SK-N-SH (cell line): Measurements from ENCODE around the gene ENTPD3. TPM values are rescaled to one million over a fixed set of nuclear protein-coding genes. Genes with fewer than 3 reads are reported as not detected.

Experiments
- CTCF ChIA-PET: fragments of 300-600, 350-600 bp; formaldehyde crosslinking; extraction: SDS; loops from one replicate; lab custom pipeline; 2021; lab: Yijun Ruan, JAX
- POLR2A ChIA-PET: fragments of 350-600 bp; sonication (Branson Sonifier 250); formaldehyde crosslinking; extraction: SDS; loops from one replicate; lab custom pipeline; 2020; ENCODE audit warnings: antibody characterized with exemption, inconsistent platforms; lab: Yijun Ruan, JAX
- DNase-seq: peaks from one replicate; pipeline ENCODE4 v3.0.0; 2012
- H2AFZ ChIP-seq: fragments of 200-600 bp; sonication (generic); 2 replicates; pipeline ENCODE4 v1.8.1; 2016; ENCODE audit warnings: antibody characterized with exemption, mild to moderate bottlenecking, low read depth
- H3F3A ChIP-seq: fragments of 200-600 bp; sonication (generic); replicated peaks from 2 replicates; pipeline ENCODE3; 2016; ENCODE audit warnings: antibody characterized with exemption, mild to moderate bottlenecking; ENCODE audit not compliant: insufficient read depth
- H3K27ac ChIP-seq, 2 experiments: fragments of 200-500 bp in 1 of 2; fragments of 200-600 bp in 1 of 2; sonication (Bioruptor generic) in 1 of 2; sonication (generic), shearing (Covaris generic) in 1 of 2; 2 replicates each; pipeline versions ENCODE4 v1.5.1 to v1.6.1; 2014 to 2016; ENCODE audit warnings: low read depth in 2 of 2, inconsistent platforms in 1 of 2, low read length in 1 of 2, mild to moderate bottlenecking in 1 of 2, mixed read lengths in 1 of 2
- H3K27me3 ChIP-seq: fragments of 200-600 bp; sonication (generic), shearing (Covaris generic); 2 replicates; pipeline ENCODE4 v1.6.1; 2016; ENCODE audit warnings: mixed run types; ENCODE audit not compliant: insufficient read depth
- H3K36me3 ChIP-seq, 2 experiments: fragments of 200-500 bp in 1 of 2; fragments of 200-600 bp in 1 of 2; sonication (Bioruptor generic) in 1 of 2; sonication (generic) in 1 of 2; replicated peaks in 1 of 2; 2 replicates each; pipeline versions ENCODE3 to v1.5.1; 2014 to 2016; ENCODE audit warnings: low read length in 1 of 2, mild to moderate bottlenecking in 1 of 2; ENCODE audit not compliant: insufficient read depth in 2 of 2, control insufficient read depth in 1 of 2
- H3K4me1 ChIP-seq, 2 experiments: fragments of 200-500 bp in 1 of 2; fragments of 200-600 bp in 1 of 2; sonication (Bioruptor generic) in 1 of 2; sonication (generic), shearing (Covaris generic) in 1 of 2; 2 replicates each; pipeline versions ENCODE4 v1.5.1 to v1.6.1; 2014 to 2016; ENCODE audit warnings: low read depth in 1 of 2, low read length in 1 of 2, mixed run types in 1 of 2; ENCODE audit not compliant: insufficient read depth in 2 of 2, control insufficient read depth in 1 of 2
- H3K4me2 ChIP-seq: fragments of 200-600 bp; sonication (generic), shearing (Covaris generic); 2 replicates; pipeline ENCODE4 v1.6.1; 2017; ENCODE audit warnings: mixed run types
- H3K4me3 ChIP-seq, 2 experiments: fragments of 200-500 bp in 1 of 2; fragments of 200-600 bp in 1 of 2; sonication (Bioruptor generic) in 1 of 2; sonication (generic), shearing (Covaris generic) in 1 of 2; 2 replicates each; pipeline versions ENCODE4 v1.5.1 to v1.8.1; 2014 to 2016; ENCODE audit warnings: low read depth in 2 of 2, inconsistent platforms in 1 of 2, low read length in 1 of 2, mild to moderate bottlenecking in 1 of 2, mixed read lengths in 1 of 2, moderate library complexity in 1 of 2
- H3K79me2 ChIP-seq: fragments of 200-600 bp; sonication (generic); 2 replicates; pipeline ENCODE4 v1.8.1; 2017; ENCODE audit warnings: mild to moderate bottlenecking; ENCODE audit not compliant: insufficient read depth
- H3K9ac ChIP-seq: fragments of 200-600 bp; sonication (generic); 2 replicates; pipeline ENCODE4 v1.6.1; 2017; ENCODE audit warnings: mixed run types
- H3K9me2 ChIP-seq: fragments of 200-600 bp; sonication (generic); 2 replicates; pipeline ENCODE4 v1.6.1; 2017; ENCODE audit warnings: mixed run types
- H3K9me3 ChIP-seq: fragments of 200-600 bp; sonication (generic); 2 replicates; pipeline ENCODE4 v1.6.1; 2017; ENCODE audit warnings: mixed run types, mild to moderate bottlenecking, moderate library complexity
- H4K20me1 ChIP-seq: fragments of 200-600 bp; sonication (generic); 2 replicates; pipeline ENCODE4 v1.6.1; 2017; ENCODE audit warnings: mild to moderate bottlenecking, mixed run types; ENCODE audit not compliant: insufficient read depth
- ELF1 ChIP-seq: IDR thresholded peaks from 2 replicates; pipeline ENCODE4 v1.4.0; 2012
- EP300 ChIP-seq, 2 experiments: IDR thresholded peaks; 2 replicates each; pipeline versions ENCODE4 v1.4.0 to v1.6.1; 2012; ENCODE audit warnings: borderline replicate concordance in 1 of 2, low read depth in 1 of 2, low read length in 1 of 2
- FOXJ3 ChIP-seq: sonication (generic); formaldehyde crosslinking; IDR thresholded peaks from 2 replicates; pipeline ENCODE4 v1.5.1; 2020; ENCODE audit warnings: mild to moderate bottlenecking, missing genetic modification reagents
- IRF3 ChIP-seq: fragments of 150-350 bp; IDR thresholded peaks from 2 replicates; pipeline ENCODE4 v1.6.1; 2016; ENCODE audit warnings: mild to moderate bottlenecking, low read depth, low read length
- JUND ChIP-seq: IDR thresholded peaks from 2 replicates; pipeline ENCODE4 v1.4.0; 2012
- MEF2A ChIP-seq: IDR thresholded peaks from 2 replicates; pipeline ENCODE4 v1.4.0; 2012; ENCODE audit warnings: low read depth, borderline replicate concordance
- NRF1 ChIP-seq: IDR thresholded peaks from 2 replicates; pipeline ENCODE4 v1.6.1; 2012; ENCODE audit warnings: low read depth, mild to moderate bottlenecking, low read length
- POLR2AphosphoS5 ChIP-seq: IDR thresholded peaks from 2 replicates; pipeline ENCODE4 v1.6.1; 2012; ENCODE audit warnings: low read depth, low read length
- RCOR1 ChIP-seq: fragments of 150-350 bp; IDR thresholded peaks from 2 replicates; pipeline ENCODE4 v1.6.1; 2017; ENCODE audit warnings: antibody characterized with exemption, low read length
- RFX5 ChIP-seq: IDR thresholded peaks from 2 replicates; pipeline ENCODE4 v1.6.1; 2012; ENCODE audit warnings: mild to moderate bottlenecking, improper control_type of control experiment, low read length
- RXRA ChIP-seq: IDR thresholded peaks from 2 replicates; pipeline ENCODE4 v1.4.0; 2012; ENCODE audit warnings: low read depth, mild to moderate bottlenecking, borderline replicate concordance
- SIN3A ChIP-seq: IDR thresholded peaks from 2 replicates; pipeline ENCODE4 v1.6.1; 2012; ENCODE audit warnings: low read depth, mild to moderate bottlenecking, low read length, moderate library complexity, borderline replicate concordance
- TAF1 ChIP-seq: IDR thresholded peaks from 2 replicates; pipeline ENCODE4 v1.6.1; 2012; ENCODE audit warnings: low read depth, mild to moderate bottlenecking, low read length, moderate library complexity, borderline replicate concordance
- TEAD4 ChIP-seq: IDR thresholded peaks from 2 replicates; pipeline ENCODE4 v1.4.0; 2012; ENCODE audit warnings: mild to moderate bottlenecking, borderline replicate concordance; ENCODE audit not compliant: insufficient read depth
- YY1 ChIP-seq: IDR thresholded peaks from 2 replicates; pipeline ENCODE4 v1.4.0; 2012; ENCODE audit warnings: low read depth, mild to moderate bottlenecking
- ZBTB33 ChIP-seq: IDR thresholded peaks from 2 replicates; pipeline ENCODE4 v1.4.0; 2012; ENCODE audit warnings: low read depth, borderline replicate concordance
- WGBS: methylation state at CpG from one replicate; pipeline ENCODE4 v1.1.6; 2017; ENCODE audit warnings: low lambda C conversion rate; 5-methylcytosine and 5-hydroxymethylcytosine counted together
- polyA plus RNA-seq, 3 experiments: library from polyadenylated mRNA; depleted of rRNA; stranded (reverse); fragments of >200 nt; gene quantifications; 2 replicates each; pipeline ENCODE4 v1.2.3, GENCODE V29; 2012

The ENTPD3 gene
- polyA plus RNA-seq, 1 of the 3 experiments (the other 2 are of a cell fraction), result 0.02 TPM

- no peak for DNase-seq
- Histone ChIP-seq H3F3A (peaks cover 6% of the 10 kb centered on the region), H3K4me1 (peaks cover 0 to 17% of the 10 kb centered on the region in 2 experiments; a peak in 2 of 4 replicates), H3K4me2 (no peak overlapping the region), H3K27me3 (no peaks in the 10 kb centered on the region), H3K79me2 (peaks cover 38% of the 10 kb centered on the region), H3K9ac (no peak overlapping the region), H4K20me1 (peaks cover 22% of the 10 kb centered on the region), H3K9me2 (no peaks in the 10 kb centered on the region), H3K9me3 (no peaks in the 10 kb centered on the region), H2AFZ (no peak overlapping the region), H3K4me3 (no peak overlapping the region), H3K27ac (no peak overlapping the region), H3K36me3 (peaks cover 20 to 24% of the 10 kb centered on the region in 2 experiments)
- POLR2A ChIA-PET, result no interaction called here
- CTCF ChIA-PET, result no interaction called here
- 90% methylated on average over 2 of the region's 4 CpGs for WGBS
- TF ChIP-seq POLR2AphosphoS5 (no peak), ELF1 (no peak), TAF1 (no peak), EP300 (IDR thresholded peaks at IDR 0.05; ENCODE audit: borderline replicate concordance in 1 of 2, low read depth in 1 of 2, low read length in 1 of 2) (no peak), YY1 (no peak), IRF3 (no peak), MEF2A (no peak), SIN3A (no peak), RCOR1 (no peak), NRF1 (no peak), JUND (no peak), RXRA (no peak), ZBTB33 (no peak), TEAD4 (no peak)
Measured at GRCh38 chr3:40455328-40455727, 68.3 kb downstream of the ENTPD3 start.

- Histone ChIP-seq H3F3A (peaks cover 12% of the 10 kb centered on the region), H3K27me3 (no peaks in the 10 kb centered on the region), H3K9me2 (no peaks in the 10 kb centered on the region), H4K20me1 (peaks cover 32% of the 10 kb centered on the region), H3K4me1 (peaks cover 0 to 17% of the 10 kb centered on the region in 2 experiments; a peak in 2 of 4 replicates), H3K4me3 (peak overlapping the region; percentile 85 to 97), H3K36me3 (peaks cover 25 to 31% of the 10 kb centered on the region in 2 experiments), H3K79me2 (peaks cover 49% of the 10 kb centered on the region), H3K27ac (peak overlapping the region; percentile 79 to 87), H3K4me2 (peak overlapping the region; percentile 97), H2AFZ (peak overlapping the region; percentile 78), H3K9ac (peak overlapping the region; percentile 96), H3K9me3 (no peaks in the 10 kb centered on the region)
- no peak for DNase-seq
- no peak for TF ChIP-seq ZBTB33
- TF ChIP-seq RFX5, result no peak
- no peak for TF ChIP-seq YY1
- no peak for TF ChIP-seq FOXJ3 (CRISPR knock-in tag)
- CTCF ChIA-PET, result interaction anchor here (1.4 kb wide), 1 partner anchor 128 kb away, joined by 6 read pairs; no protein-coding TSS in a partner anchor
- POLR2A ChIA-PET, result interaction anchor here (0.8 to 2.0 kb wide), 4 partner anchors 7 to 68 kb away, joined by 3 to 15 read pairs (median 10); partner anchors contain the start of genes ZNF619, ZNF620 and ZNF621
- 63% methylated on average over 29 of the region's 29 CpGs for WGBS
Measured at GRCh38 chr3:40456279-40456939, 69.4 kb downstream of the ENTPD3 start.
